ENCODE results near the gene LYSMD1.
"Not testable (repeated sequence)": the region's sequence is repeated elsewhere in the genome, so short reads cannot be mapped to it uniquely, and the experiment has no call there.

The LYSMD1 gene

DNA sequence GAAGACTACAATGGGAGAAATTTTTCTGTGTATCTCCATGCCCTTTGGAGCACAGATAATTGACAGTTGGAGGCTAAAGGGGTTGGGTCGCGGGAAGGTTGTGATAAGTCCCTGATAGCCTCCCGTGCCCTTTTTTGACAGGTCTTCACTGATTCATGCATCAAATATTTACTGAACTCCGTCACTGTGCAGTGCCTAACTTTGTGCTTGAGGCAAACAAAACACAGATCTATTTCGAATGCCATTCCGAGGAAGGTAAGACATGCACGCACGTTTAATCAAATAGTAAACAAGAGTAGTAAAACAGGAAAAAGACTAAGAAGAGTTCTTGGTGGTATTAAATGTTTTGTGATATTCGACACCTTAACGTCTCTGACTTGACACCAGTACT lies 32.2 kb upstream of the LYSMD1 start:
- Histone ChIP-seq H3K4me3 (replicated peaks; ENCODE audit: insufficient read depth, low read length) (peak overlapping the region; percentile 98), H3K27ac (replicated peaks) (peak overlapping the region; percentile 81), H3K27me3 (ENCODE audit: insufficient read depth, poor library complexity, severe bottlenecking) (no peaks in the 10 kb centered on the region)
- no peak for DNase-seq (ENCODE audit: low read depth in 1 of 2, low spot score in 1 of 2)
- no peak for TF ChIP-seq POLR2AphosphoS5 (IDR thresholded peaks at IDR 0.05; ENCODE audit: low read depth)
- TF ChIP-seq GABPA (IDR thresholded peaks at IDR 0.05; ENCODE audit: low read depth): no peak
- TF ChIP-seq, protein P1, sequence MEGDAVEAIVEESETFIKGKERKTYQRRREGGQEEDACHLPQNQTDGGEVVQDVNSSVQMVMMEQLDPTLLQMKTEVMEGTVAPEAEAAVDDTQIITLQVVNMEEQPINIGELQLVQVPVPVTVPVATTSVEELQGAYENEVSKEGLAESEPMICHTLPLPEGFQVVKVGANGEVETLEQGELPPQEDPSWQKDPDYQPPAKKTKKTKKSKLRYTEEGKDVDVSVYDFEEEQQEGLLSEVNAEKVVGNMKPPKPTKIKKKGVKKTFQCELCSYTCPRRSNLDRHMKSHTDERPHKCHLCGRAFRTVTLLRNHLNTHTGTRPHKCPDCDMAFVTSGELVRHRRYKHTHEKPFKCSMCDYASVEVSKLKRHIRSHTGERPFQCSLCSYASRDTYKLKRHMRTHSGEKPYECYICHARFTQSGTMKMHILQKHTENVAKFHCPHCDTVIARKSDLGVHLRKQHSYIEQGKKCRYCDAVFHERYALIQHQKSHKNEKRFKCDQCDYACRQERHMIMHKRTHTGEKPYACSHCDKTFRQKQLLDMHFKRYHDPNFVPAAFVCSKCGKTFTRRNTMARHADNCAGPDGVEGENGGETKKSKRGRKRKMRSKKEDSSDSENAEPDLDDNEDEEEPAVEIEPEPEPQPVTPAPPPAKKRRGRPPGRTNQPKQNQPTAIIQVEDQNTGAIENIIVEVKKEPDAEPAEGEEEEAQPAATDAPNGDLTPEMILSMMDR (IDR thresholded peaks at IDR 0.05; ENCODE audit: insufficient read depth, low read length): no peak
- TF ChIP-seq REST (IDR thresholded peaks at IDR 0.05; ENCODE audit: insufficient replicate concordance, low read depth): no peak
- TF ChIP-seq SPI1 (IDR thresholded peaks at IDR 0.05; ENCODE audit: borderline replicate concordance, low read depth): no peak

DNA sequence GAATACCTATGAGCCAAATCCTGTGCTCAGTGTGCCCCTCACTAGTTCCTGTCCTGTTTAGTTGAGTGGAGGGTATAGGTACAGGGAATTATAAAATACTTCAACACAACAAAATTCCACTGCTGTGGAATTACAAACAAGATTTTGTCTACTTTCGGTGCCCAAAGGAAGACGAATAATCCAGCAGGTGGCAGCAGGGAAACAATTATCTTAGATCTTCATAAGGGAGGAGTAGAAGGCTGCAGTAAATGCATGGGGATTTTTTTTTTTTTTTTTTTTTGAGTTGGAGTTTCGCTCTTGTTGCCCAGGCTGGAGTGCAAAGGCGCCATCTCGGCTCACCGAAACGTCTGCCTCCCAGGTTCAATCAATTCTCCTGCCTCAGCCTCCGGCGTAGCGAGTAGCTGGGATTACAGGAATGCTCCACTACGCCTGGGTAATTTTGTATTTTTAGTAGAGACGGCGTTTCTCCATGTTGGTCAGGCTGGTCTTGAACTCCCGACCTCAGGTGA lies 30.6 kb upstream of the LYSMD1 start:
- Histone ChIP-seq H3K27ac (replicated peaks) (peak overlapping the region; percentile 47), H3K27me3 (ENCODE audit: insufficient read depth, poor library complexity, severe bottlenecking) (no peaks in the 10 kb centered on the region), H3K4me3 (replicated peaks; ENCODE audit: insufficient read depth, low read length) (peak overlapping the region; percentile 21)
- TF ChIP-seq REST (IDR thresholded peaks at IDR 0.05; ENCODE audit: insufficient replicate concordance, low read depth): no peak
- TF ChIP-seq GABPA (IDR thresholded peaks at IDR 0.05; ENCODE audit: low read depth): no peak
- no peak for TF ChIP-seq POLR2AphosphoS5 (IDR thresholded peaks at IDR 0.05; ENCODE audit: low read depth)
- TF ChIP-seq, protein P1 (IDR thresholded peaks at IDR 0.05; ENCODE audit: insufficient read depth, low read length): peak; percentile 56
- DNase-seq (ENCODE audit: low read depth in 1 of 2, low spot score in 1 of 2): peak; percentile 47 to 83

DNA sequence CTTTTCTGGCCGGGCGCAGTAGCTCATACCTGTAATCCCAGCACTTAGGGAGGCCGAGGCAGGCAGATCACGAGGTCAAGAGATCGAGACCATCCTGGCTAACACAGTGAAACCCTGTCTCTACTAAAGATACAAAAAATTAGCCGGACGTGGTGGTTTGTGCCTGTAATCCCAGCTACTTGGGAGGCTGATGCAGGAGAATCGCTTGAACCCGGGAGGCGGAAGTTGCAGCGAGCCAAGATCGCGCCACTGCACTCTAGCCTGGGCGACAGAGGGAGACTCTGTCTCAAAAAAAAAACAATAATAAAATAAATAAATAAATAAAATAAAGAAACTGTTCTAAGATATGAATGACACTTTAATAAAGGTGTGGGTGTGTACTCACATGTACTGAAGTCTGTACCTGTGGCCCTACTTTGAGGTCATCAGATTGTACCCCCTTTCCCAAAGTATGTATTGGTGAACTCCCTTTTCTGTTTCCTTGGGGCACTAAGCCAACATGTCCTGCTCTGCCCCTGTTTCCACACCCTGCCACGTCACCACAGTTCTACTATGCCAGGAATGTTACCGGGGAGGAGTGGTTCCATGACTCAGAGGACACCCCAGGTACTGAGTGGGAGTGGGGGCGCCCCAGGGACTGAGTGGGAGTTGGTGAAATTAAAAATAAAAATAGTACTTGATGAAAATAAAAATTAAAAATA lies 29.3 kb upstream of the LYSMD1 start:
- DNase-seq (ENCODE audit: low read depth in 1 of 2, low spot score in 1 of 2): peak; percentile 16 to 78
- not testable (repeated sequence) for H3K27me3 ChIP-seq (ENCODE audit: insufficient read depth, poor library complexity, severe bottlenecking)
- Histone ChIP-seq H3K4me3 (replicated peaks; ENCODE audit: insufficient read depth, low read length) (peak overlapping the region; percentile 32), H3K27ac (replicated peaks) (peak overlapping the region; percentile 61)
- peak; percentile 20; the same call in 1 of the 2 replicates for TF ChIP-seq POLR2AphosphoS5 (IDR thresholded peaks at IDR 0.05; ENCODE audit: low read depth)

DNA sequence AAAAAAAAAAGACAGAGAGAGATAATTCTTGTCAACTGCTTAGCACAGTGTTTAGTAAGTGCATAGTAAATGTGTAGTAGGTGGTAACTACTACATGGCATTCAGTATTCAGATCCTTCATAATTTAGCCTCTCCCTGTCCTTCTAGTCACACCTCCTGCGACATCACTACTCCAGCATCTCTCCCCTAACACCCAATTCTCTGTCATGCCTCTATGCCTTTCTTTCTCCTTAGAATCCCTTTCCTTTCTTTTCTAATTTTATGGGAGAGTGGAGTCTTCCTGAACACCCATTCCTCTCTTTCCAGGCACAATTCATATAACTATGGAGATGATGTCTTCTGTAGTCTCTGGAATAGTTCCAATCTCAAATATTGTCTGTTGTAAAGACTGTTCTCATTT lies 28.2 kb upstream of the LYSMD1 start:
- no peak overlapping the region for H3K4me3 ChIP-seq (replicated peaks; ENCODE audit: insufficient read depth, low read length)
- DNase-seq (ENCODE audit: low read depth in 1 of 2, low spot score in 1 of 2): no peak
- TF ChIP-seq GABPA (IDR thresholded peaks at IDR 0.05; ENCODE audit: low read depth) (no peak), POLR2AphosphoS5 (IDR thresholded peaks at IDR 0.05; ENCODE audit: low read depth) (no peak), REST (IDR thresholded peaks at IDR 0.05; ENCODE audit: insufficient replicate concordance, low read depth) (no peak), SPI1 (IDR thresholded peaks at IDR 0.05; ENCODE audit: borderline replicate concordance, low read depth) (no peak)
- TF ChIP-seq, protein P1 (IDR thresholded peaks at IDR 0.05; ENCODE audit: insufficient read depth, low read length): no peak
- H3K27ac ChIP-seq (replicated peaks): no peak overlapping the region
- H3K27me3 ChIP-seq (ENCODE audit: insufficient read depth, poor library complexity, severe bottlenecking): no peaks in the 10 kb centered on the region
